ENCODE measurements around the gene GPS1.

The GPS1 gene

DNA sequence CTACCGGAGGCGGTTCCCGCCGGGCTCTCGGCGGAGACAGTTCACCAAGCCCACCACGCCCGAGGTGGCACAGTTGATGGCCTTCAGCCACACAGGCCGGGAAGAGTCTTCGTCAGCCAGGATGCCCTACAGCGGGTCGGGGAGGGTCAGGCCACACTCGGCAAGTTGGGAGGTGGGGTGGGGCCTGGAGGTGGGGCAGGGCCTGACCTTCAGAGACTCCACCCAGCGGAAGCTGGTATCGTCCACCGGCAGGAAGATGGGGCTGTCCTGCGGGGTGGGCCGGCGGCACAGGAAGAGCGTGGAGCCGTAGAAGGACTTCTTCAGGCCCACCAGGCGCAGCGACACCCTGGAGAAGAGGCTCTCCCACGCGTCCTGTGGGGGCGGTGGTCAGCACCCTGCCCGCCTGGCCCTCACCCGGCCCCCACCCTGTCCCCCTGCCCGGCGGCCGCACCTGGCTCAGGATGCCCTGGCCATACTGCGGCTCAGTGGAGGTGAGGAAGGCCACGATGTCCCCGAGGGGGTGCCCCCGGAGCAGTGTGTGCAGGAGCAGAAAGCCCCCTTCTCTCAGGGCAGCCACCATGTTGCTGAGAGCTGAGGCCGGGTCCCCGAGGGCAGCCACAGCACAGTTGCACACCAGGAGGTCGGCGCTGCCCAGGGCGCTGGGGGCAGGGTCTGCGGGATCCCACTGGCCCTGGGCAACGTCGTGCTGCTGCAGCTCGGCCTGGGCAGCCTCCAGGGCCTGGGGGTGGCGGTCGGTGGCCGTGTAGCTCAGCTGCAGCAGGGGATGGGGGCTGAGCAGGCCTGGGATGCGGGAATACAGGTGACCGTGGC is 33.5 kb downstream of the GPS1 start:
- TF ChIP-seq SIN3A (IDR thresholded peaks at IDR 0.05; ENCODE audit: borderline replicate concordance, insufficient read depth, low read length) (no peak), POLR2AphosphoS5 (IDR thresholded peaks at IDR 0.05; ENCODE audit: low read depth, low read length) (peak; percentile 14; the same call in 1 of the 2 replicates)
- TF ChIP-seq, protein P1, sequence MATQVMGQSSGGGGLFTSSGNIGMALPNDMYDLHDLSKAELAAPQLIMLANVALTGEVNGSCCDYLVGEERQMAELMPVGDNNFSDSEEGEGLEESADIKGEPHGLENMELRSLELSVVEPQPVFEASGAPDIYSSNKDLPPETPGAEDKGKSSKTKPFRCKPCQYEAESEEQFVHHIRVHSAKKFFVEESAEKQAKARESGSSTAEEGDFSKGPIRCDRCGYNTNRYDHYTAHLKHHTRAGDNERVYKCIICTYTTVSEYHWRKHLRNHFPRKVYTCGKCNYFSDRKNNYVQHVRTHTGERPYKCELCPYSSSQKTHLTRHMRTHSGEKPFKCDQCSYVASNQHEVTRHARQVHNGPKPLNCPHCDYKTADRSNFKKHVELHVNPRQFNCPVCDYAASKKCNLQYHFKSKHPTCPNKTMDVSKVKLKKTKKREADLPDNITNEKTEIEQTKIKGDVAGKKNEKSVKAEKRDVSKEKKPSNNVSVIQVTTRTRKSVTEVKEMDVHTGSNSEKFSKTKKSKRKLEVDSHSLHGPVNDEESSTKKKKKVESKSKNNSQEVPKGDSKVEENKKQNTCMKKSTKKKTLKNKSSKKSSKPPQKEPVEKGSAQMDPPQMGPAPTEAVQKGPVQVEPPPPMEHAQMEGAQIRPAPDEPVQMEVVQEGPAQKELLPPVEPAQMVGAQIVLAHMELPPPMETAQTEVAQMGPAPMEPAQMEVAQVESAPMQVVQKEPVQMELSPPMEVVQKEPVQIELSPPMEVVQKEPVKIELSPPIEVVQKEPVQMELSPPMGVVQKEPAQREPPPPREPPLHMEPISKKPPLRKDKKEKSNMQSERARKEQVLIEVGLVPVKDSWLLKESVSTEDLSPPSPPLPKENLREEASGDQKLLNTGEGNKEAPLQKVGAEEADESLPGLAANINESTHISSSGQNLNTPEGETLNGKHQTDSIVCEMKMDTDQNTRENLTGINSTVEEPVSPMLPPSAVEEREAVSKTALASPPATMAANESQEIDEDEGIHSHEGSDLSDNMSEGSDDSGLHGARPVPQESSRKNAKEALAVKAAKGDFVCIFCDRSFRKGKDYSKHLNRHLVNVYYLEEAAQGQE (IDR thresholded peaks at IDR 0.05; ENCODE audit: insufficient read depth in 1 of 2, low read depth in 2 of 2, low read length in 2 of 2) = no peak

DNA sequence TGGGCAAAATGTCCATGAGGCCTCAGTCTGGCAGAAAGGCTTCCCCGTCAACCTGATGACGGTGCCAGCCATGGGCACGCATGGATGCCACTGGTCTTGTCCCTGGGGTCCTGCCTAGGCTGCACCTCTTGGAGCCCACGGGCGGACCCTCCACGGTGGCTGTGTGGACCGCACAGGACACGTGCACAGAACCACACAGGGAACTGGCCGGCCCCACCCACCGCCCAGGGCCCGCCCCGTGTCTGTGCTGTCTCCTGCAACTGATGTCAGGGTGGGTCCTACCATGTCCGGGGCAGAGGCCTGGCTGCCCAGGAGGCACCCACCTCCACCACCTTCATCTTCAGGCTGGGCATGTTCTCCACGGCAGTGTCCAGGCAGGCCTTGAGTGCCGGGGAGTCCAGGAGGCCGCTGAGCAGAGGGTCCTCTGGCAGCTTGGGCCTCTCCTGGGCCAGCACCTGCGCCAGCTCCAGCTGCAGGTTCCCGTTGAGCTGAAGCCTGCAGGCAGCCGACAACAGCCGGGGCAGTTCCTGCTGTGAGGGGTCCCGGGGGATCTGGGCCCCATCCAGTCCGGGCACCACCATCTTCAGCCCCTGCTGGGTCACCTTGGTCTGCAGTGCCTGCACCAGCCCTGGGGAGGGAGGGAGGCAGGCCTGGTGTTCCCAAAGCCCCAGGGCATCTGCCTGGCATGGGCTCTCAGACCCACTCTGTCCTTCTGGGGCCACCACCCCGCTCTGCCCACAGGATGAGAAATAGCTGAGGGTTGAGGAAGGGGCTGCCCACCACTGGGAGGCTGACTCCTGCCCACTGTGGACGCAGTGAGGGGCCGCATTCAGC is 34.5 kb downstream of the GPS1 start:
- no peak for TF ChIP-seq TAF1 (IDR thresholded peaks at IDR 0.05; ENCODE audit: borderline replicate concordance, insufficient read depth, low read length)
- TF ChIP-seq, protein P1 (IDR thresholded peaks at IDR 0.05; ENCODE audit: insufficient read depth in 1 of 2, low read depth in 2 of 2, low read length in 2 of 2) = no peak

DNA sequence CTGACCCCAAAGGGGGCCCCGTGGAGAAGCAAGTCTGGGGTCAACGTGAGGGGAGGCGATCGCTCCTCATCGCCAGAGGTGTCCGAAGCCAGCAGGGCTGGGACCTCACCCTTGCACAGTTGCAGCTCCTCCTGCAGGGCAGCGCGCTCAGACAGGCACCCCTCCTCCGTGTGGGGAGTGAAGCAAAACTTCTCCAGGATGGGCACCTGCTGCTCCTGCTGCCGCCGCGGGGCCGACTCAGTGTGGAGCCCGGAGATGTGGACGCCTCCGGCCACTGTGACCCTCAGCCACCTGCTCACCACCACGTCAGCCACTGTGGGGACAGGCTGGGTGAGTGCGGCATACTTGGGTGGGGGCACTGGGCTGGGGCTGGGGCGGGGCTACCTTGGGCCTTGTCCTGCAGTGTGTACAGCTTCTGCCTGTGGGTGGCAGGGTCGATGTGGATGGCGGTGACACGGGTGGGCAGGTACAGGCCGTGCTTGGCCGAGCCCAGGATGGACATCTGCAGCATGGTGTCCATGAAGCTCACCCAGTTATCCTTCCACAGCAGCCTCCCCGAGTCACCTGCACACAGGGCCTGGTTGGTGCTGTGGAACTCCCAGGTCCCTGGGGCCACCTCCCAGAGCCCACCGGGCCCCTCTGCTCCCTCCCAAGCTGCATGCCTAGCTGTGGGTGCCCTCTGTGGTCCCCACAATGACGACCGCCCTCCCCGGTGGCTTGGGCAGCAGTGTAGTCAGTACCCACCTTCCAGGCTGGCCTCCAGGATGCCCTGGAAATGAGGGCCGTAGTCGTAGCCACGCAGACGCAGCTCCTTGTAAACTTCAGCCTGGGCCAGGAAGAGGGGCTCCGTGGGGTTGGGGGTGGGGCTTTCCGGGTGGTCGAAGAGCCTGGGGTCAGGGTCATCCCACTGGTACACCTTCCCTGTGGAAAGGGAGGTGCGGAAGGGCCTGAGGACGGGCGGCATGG is 35.5 kb downstream of the GPS1 start:
- TF ChIP-seq TAF1 (IDR thresholded peaks at IDR 0.05; ENCODE audit: borderline replicate concordance, insufficient read depth, low read length) = no peak
- no peak for TF ChIP-seq POLR2AphosphoS5 (IDR thresholded peaks at IDR 0.05; ENCODE audit: low read depth, low read length)
- TF ChIP-seq SIN3A (IDR thresholded peaks at IDR 0.05; ENCODE audit: borderline replicate concordance, insufficient read depth, low read length) = no peak
- TF ChIP-seq, protein P1 (IDR thresholded peaks at IDR 0.05; ENCODE audit: insufficient read depth in 1 of 2, low read depth in 2 of 2, low read length in 2 of 2) = no peak
- no peak for TF ChIP-seq FOXP2 (optimal IDR thresholded peaks at IDR 0.05; ENCODE audit: borderline replicate concordance, extremely low read depth, extremely low read length, insufficient read depth)

DNA sequence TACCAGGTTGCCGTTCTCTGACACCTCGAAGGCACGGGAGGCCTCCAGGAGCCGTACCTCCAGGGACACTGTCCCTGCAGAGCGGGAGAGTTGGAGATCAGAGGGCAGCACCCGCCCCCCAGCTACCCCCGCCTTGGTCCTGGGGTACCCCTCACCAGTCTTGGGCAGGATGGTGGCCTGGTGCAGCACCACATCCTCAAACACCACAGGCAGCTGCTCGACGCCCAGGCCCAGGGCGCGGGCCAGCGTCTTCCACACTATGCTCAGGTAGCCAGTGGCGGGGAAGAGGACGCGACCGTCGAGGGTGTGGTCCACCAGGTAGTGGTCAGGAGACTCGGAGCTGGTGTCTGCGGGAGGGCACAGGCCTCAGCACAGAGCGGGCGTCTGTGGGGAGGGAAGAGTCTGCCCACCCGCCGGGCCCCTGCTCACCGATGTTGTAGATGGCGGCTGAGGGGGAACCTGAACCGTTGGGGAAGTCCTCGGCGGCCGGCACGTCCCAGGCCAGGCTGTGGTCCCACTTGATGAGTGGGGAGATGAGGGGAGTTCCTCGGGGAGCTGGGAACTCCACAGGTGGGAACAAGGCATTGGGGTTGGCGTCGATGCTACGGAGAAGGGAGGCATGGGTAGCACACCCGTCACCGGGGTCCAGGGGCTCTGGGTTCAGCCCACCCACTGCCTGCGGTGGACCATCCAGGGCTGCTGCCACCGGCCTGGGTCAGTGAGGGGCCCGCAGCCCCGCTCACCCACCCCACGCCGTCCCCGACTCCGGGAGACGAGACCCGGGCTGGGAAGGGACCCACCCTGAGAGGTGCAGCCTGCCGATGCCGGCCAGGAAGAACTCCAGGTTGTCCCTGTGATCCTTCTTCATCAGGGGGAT is 36.5 kb downstream of the GPS1 start:
- TF ChIP-seq, protein P1 (IDR thresholded peaks at IDR 0.05; ENCODE audit: insufficient read depth in 1 of 2, low read depth in 2 of 2, low read length in 2 of 2) = no peak
- TF ChIP-seq POLR2AphosphoS5 (IDR thresholded peaks at IDR 0.05; ENCODE audit: low read depth, low read length) = no peak
